ENCODE data around the gene CACNB2. TPM values are rescaled to one million over a fixed set of nuclear protein-coding genes. Genes with fewer than 3 reads are reported as not detected.

The CACNB2 gene
- total RNA-seq, 1 experiment from 2014 or later: not detected

GRCh38 chr10:18303851-18304801 lies 163.9 kb downstream of the CACNB2 start:
- CTCF ChIA-PET: no interaction called here
- Histone ChIP-seq H3K9me3 (ENCODE audit: control insufficient read depth, insufficient read depth, low read depth, low read length) (no peaks in the 10 kb centered on the region), H3K4me1 (ENCODE audit: control insufficient read depth, insufficient read depth, low read length) (no peaks in the 10 kb centered on the region), H3K27me3 (ENCODE audit: control insufficient read depth, insufficient read depth, low read length) (no peaks in the 10 kb centered on the region), H3K36me3 (ENCODE audit: control insufficient read depth, insufficient read depth, low read length) (no peaks in the 10 kb centered on the region), H3K27ac (ENCODE audit: low read length) (no peak overlapping the region), H3K4me3 (ENCODE audit: low read depth in 2 of 2, low read length in 2 of 2) (no peak overlapping the region)
- DNase-seq (ENCODE audit: low read depth, low spot score) (no peak), ATAC-seq (no peak)
- TF ChIP-seq CTCF (IDR thresholded peaks at IDR 0.05) (no peak), SIN3A (IDR thresholded peaks at IDR 0.05; ENCODE audit: borderline replicate concordance, insufficient read depth, low read depth, low read length) (no peak), POLR2AphosphoS5 (IDR thresholded peaks at IDR 0.05; ENCODE audit: low read depth, low read length) (no peak), REST (IDR thresholded peaks at IDR 0.05; ENCODE audit: insufficient read depth in 1 of 2, low read depth in 2 of 2, low read length in 1 of 2) (no peak), TCF7L2 (IDR thresholded peaks at IDR 0.05; ENCODE audit: low read depth, low read length) (no peak)
- BruUV-seq (replicated peaks): no TSS peak
- POLR2A ChIA-PET: no interaction called here
- in situ Hi-C loops (cut with HindIII; ENCODE audit: low pct_unique_long_range_greater_than_20kb, low sequenced_read_pairs): no loop called here
- intact Hi-C loops (cut with micrococcal nuclease; ENCODE audit: unreplicated experiment): no loop called here

DNA sequence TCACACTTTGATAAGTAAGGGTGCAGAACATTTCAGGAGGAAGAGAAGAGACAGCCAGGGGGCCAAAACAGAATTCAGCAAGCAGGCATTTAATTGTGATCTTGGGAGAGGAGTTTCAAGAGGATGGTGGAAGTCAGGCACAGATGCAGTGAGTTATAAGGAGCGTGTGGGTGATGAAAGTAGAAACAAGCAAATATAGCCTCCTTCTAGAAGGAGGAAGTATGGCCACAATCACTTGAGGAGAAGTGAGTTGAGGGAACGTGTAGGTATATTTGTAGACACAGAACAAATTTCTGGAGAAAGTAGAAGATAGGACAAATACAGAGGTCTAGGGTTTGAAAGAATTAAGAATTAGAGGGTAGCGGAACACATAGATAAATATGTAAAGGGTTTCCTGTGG lies 165.8 kb downstream of the CACNB2 start:
- BruUV-seq (replicated peaks): no TSS peak
- Histone ChIP-seq H3K27me3 (ENCODE audit: control insufficient read depth, insufficient read depth, low read length) (no peaks in the 10 kb centered on the region), H3K4me1 (ENCODE audit: control insufficient read depth, insufficient read depth, low read length) (no peaks in the 10 kb centered on the region), H3K27ac (ENCODE audit: low read length) (no peak overlapping the region), H3K9me3 (ENCODE audit: control insufficient read depth, insufficient read depth, low read depth, low read length) (no peaks in the 10 kb centered on the region), H3K36me3 (ENCODE audit: control insufficient read depth, insufficient read depth, low read length) (no peaks in the 10 kb centered on the region), H3K4me3 (ENCODE audit: low read depth in 2 of 2, low read length in 2 of 2) (no peak overlapping the region)
- no peak for TF ChIP-seq POLR2AphosphoS5 (IDR thresholded peaks at IDR 0.05; ENCODE audit: low read depth, low read length)
- TF ChIP-seq SIN3A (IDR thresholded peaks at IDR 0.05; ENCODE audit: borderline replicate concordance, insufficient read depth, low read depth, low read length): no peak
- no peak for TF ChIP-seq TCF7L2 (IDR thresholded peaks at IDR 0.05; ENCODE audit: low read depth, low read length)
- no peak for TF ChIP-seq REST (IDR thresholded peaks at IDR 0.05; ENCODE audit: insufficient read depth in 1 of 2, low read depth in 2 of 2, low read length in 1 of 2)
- no peak for TF ChIP-seq CTCF (IDR thresholded peaks at IDR 0.05)
- ChIA-PET POLR2A (no interaction called here), CTCF (no interaction called here)
- intact Hi-C loops (cut with micrococcal nuclease; ENCODE audit: unreplicated experiment) (no loop called here), in situ Hi-C loops (cut with HindIII; ENCODE audit: low pct_unique_long_range_greater_than_20kb, low sequenced_read_pairs) (no loop called here)
- ATAC-seq (no peak), DNase-seq (ENCODE audit: low read depth, low spot score) (no peak)

Data from Panc1 (cell line).